ENCODE results near the gene GLCCI1.

Gene GLCCI1

GRCh38 chr7:7969306-7970236 is 975 bp downstream of the GLCCI1 start:
- ATAC-seq: peak; percentile 1
- TF ChIP-seq CREB5 (CRISPR knock-in tag; IDR thresholded peaks at IDR 0.05; ENCODE audit: low read depth) (no peak), ZFP3 (CRISPR knock-in tag; IDR thresholded peaks at IDR 0.05) (no peak), BACH2 (CRISPR knock-in tag; IDR thresholded peaks at IDR 0.05; ENCODE audit: borderline replicate concordance) (no peak)

- TF ChIP-seq TSHZ2 (CRISPR knock-in tag; IDR thresholded peaks at IDR 0.05): no peak
- no peak for TF ChIP-seq OSR1 (CRISPR knock-in tag; IDR thresholded peaks at IDR 0.05)
- no peak for TF ChIP-seq ZC3H10 (CRISPR knock-in tag; IDR thresholded peaks at IDR 0.05)
- no peak for TF ChIP-seq ZNF8 (CRISPR knock-in tag; IDR thresholded peaks at IDR 0.05)
- TF ChIP-seq ZNF70 (CRISPR knock-in tag; IDR thresholded peaks at IDR 0.05): no peak
- no peak for TF ChIP-seq ZFP30 (CRISPR knock-in tag; IDR thresholded peaks at IDR 0.05)
- no peak for TF ChIP-seq GLIS3 (CRISPR knock-in tag; IDR thresholded peaks at IDR 0.05)
- ATAC-seq: peak; percentile 0; the same call in 2 of the 3 replicates
Observed at GRCh38 chr7:7970237-7970530, 1.6 kb downstream of the GLCCI1 start.

- ATAC-seq: peak; percentile 18
- TF ChIP-seq ZNF8 (CRISPR knock-in tag; IDR thresholded peaks at IDR 0.05): no peak
- TF ChIP-seq SNAI2 (CRISPR knock-in tag; IDR thresholded peaks at IDR 0.05): no peak
- no peak for TF ChIP-seq ESRRG (CRISPR knock-in tag; IDR thresholded peaks at IDR 0.05)
Observed at GRCh38 chr7:7970531-7971307, 2.1 kb downstream of the GLCCI1 start.

GRCh38 chr7:7971308-7972040 is 2.9 kb downstream of the GLCCI1 start:
- no peak for ATAC-seq
- TF ChIP-seq TCF4 (CRISPR knock-in tag; IDR thresholded peaks at IDR 0.05; ENCODE audit: borderline replicate concordance): no peak
- TF ChIP-seq ISL1 (CRISPR knock-in tag; IDR thresholded peaks at IDR 0.05): no peak
- TF ChIP-seq OSR1 (CRISPR knock-in tag; IDR thresholded peaks at IDR 0.05): no peak
- no peak for TF ChIP-seq TOX (CRISPR knock-in tag; IDR thresholded peaks at IDR 0.05; ENCODE audit: borderline replicate concordance)
- no peak for TF ChIP-seq POU6F1 (CRISPR knock-in tag; IDR thresholded peaks at IDR 0.05; ENCODE audit: borderline replicate concordance, low read depth)
- TF ChIP-seq PATZ1 (CRISPR knock-in tag; IDR thresholded peaks at IDR 0.05; ENCODE audit: borderline replicate concordance): no peak
- TF ChIP-seq ZNF8 (CRISPR knock-in tag; IDR thresholded peaks at IDR 0.05): no peak
- TF ChIP-seq CREB5 (CRISPR knock-in tag; IDR thresholded peaks at IDR 0.05; ENCODE audit: low read depth): no peak
- no peak for TF ChIP-seq ZC3H10 (CRISPR knock-in tag; IDR thresholded peaks at IDR 0.05)
- TF ChIP-seq ZNF565 (CRISPR knock-in tag; conservative IDR thresholded peaks at IDR 0.05; ENCODE audit: low read depth): no peak
- no peak for TF ChIP-seq ZNF70 (CRISPR knock-in tag; IDR thresholded peaks at IDR 0.05)
- TF ChIP-seq SNAI2 (CRISPR knock-in tag; IDR thresholded peaks at IDR 0.05): no peak
- no peak for TF ChIP-seq CSDC2 (CRISPR knock-in tag; IDR thresholded peaks at IDR 0.05)
- no peak for TF ChIP-seq BACH2 (CRISPR knock-in tag; IDR thresholded peaks at IDR 0.05; ENCODE audit: borderline replicate concordance)
- TF ChIP-seq ESRRG (CRISPR knock-in tag; IDR thresholded peaks at IDR 0.05): no peak

Data from SK-N-SH treated with all-trans-retinoic acid at 6 μM for 48 hours (cell line).